Stimulated activated naive CD8-positive, alpha-beta T cell treated with anti-CD3 and anti-CD28 coated beads, Interleukin-15, amount 100 ng/mL, for 72 hours (primary cell): Measurements from ENCODE around the gene HIBADH.
"Not testable (repeated sequence)": the region's sequence is repeated elsewhere in the genome, so short reads cannot be mapped to it uniquely, and the experiment has no call there.

Experiments
- ATAC-seq: fragments of 150-1000 bp; cut with Tn5 transposase; 2 replicates; pipeline ENCODE4 v1.10.0; 2021; ENCODE audit warnings: mild to moderate bottlenecking, moderate library complexity
- DNase-seq, 2 donors: peaks; one replicate each; pipeline ENCODE4 v3.0.0; 2021 to 2022
- H3K27ac Mint-ChIP-seq, 2 donors: one replicate each; pipeline ENCODE4 v1.8.0; 2022; ENCODE audit warnings: mild to moderate bottlenecking in 2 of 2, mixed read lengths in 2 of 2, moderate library complexity in 2 of 2
- H3K27me3 Mint-ChIP-seq: one replicate; pipeline ENCODE4 v1.8.0; 2022; ENCODE audit warnings: mixed read lengths
- H3K4me1 Mint-ChIP-seq: one replicate; pipeline ENCODE4 v1.8.0; 2022; ENCODE audit warnings: mild to moderate bottlenecking, mixed read lengths
- H3K4me3 Mint-ChIP-seq, 2 donors: one replicate each; pipeline ENCODE4 v1.8.0; 2022; ENCODE audit warnings: mild to moderate bottlenecking in 2 of 2, mixed read lengths in 2 of 2, moderate library complexity in 1 of 2
- H3K9me3 Mint-ChIP-seq, 2 donors: one replicate each; pipeline ENCODE4 v1.8.0; 2022; ENCODE audit warnings: mixed read lengths in 2 of 2

HIBADH gene

GRCh38 chr7:27656724-27657123, 6.0 kb downstream of the HIBADH start:
- ATAC-seq (no peak), DNase-seq (no peak)
- H3K9me3 Mint-ChIP-seq = no peaks in the 10 kb centered on the region
- H3K4me1 Mint-ChIP-seq = peaks cover 2% of the 10 kb centered on the region
- no peak overlapping the region for H3K4me3 Mint-ChIP-seq
- no peak overlapping the region for H3K27ac Mint-ChIP-seq
- H3K27me3 Mint-ChIP-seq = no peaks in the 10 kb centered on the region

GRCh38 chr7:27655184-27655583, 7.5 kb downstream of the HIBADH start:
- Mint-ChIP-seq H3K27ac (no peak overlapping the region), H3K4me1 (no peaks in the 10 kb centered on the region)

GRCh38 chr7:27652518-27652917, 10.2 kb downstream of the HIBADH start:
- no peak for ATAC-seq
- DNase-seq = no peak
- Mint-ChIP-seq H3K27me3 (no peaks in the 10 kb centered on the region), H3K27ac (no peak overlapping the region), H3K4me1 (no peaks in the 10 kb centered on the region), H3K9me3 (no peaks in the 10 kb centered on the region), H3K4me3 (no peak overlapping the region)

More at GRCh38 chr7:27655184-27655583, 7.5 kb downstream of the HIBADH start:
- H3K9me3 Mint-ChIP-seq = no peaks in the 10 kb centered on the region
- no peaks in the 10 kb centered on the region for H3K27me3 Mint-ChIP-seq
- H3K4me3 Mint-ChIP-seq = no peak overlapping the region
- ATAC-seq (no peak), DNase-seq (no peak)

DNA sequence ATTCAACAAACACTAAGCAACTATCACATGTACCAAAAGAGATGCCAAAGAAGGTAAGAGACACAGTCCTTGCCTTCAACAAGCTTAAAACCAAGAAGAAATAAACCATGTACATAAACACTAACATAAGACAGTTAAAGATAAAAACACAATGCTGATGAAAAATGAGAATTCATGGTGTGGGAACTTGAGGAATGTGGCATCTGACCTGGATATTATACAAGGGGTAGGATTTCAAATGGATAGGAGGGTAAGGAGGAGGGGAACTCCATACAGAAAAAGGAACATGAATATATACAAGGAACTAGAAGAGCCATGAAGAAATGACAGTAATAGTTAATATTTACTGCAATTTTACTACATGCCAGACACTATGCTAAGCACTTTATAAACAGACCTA, 11.0 kb downstream of the HIBADH start:
- ATAC-seq (no peak), DNase-seq (no peak)
- H3K27ac Mint-ChIP-seq = no peak overlapping the region
- H3K27me3 Mint-ChIP-seq = no peaks in the 10 kb centered on the region
- no peaks in the 10 kb centered on the region for H3K9me3 Mint-ChIP-seq
- no peak overlapping the region for H3K4me3 Mint-ChIP-seq
- H3K4me1 Mint-ChIP-seq = no peaks in the 10 kb centered on the region

- ATAC-seq (no peak), DNase-seq (no peak)
- no peaks in the 10 kb centered on the region for H3K4me1 Mint-ChIP-seq
- H3K27ac Mint-ChIP-seq = no peak overlapping the region
- no peaks in the 10 kb centered on the region for H3K27me3 Mint-ChIP-seq
- H3K9me3 Mint-ChIP-seq = no peaks in the 10 kb centered on the region
- no peak overlapping the region for H3K4me3 Mint-ChIP-seq
Observed at GRCh38 chr7:27650283-27650682, 12.4 kb downstream of the HIBADH start.

- ATAC-seq = no peak
- DNase-seq = no peak
- H3K27me3 Mint-ChIP-seq = no peaks in the 10 kb centered on the region
- H3K4me3 Mint-ChIP-seq = no peak overlapping the region
- no peaks in the 10 kb centered on the region for H3K9me3 Mint-ChIP-seq
- H3K27ac Mint-ChIP-seq = no peak overlapping the region
- no peaks in the 10 kb centered on the region for H3K4me1 Mint-ChIP-seq
Observed at GRCh38 chr7:27647489-27647888, 15.2 kb downstream of the HIBADH start.

GRCh38 chr7:27647046-27647445, 15.6 kb downstream of the HIBADH start:
- H3K27ac Mint-ChIP-seq = no peak overlapping the region
- no peak for DNase-seq
- ATAC-seq = no peak
- no peaks in the 10 kb centered on the region for H3K4me1 Mint-ChIP-seq
- H3K4me3 Mint-ChIP-seq = no peak overlapping the region
- no peaks in the 10 kb centered on the region for H3K9me3 Mint-ChIP-seq
- no peaks in the 10 kb centered on the region for H3K27me3 Mint-ChIP-seq

DNA sequence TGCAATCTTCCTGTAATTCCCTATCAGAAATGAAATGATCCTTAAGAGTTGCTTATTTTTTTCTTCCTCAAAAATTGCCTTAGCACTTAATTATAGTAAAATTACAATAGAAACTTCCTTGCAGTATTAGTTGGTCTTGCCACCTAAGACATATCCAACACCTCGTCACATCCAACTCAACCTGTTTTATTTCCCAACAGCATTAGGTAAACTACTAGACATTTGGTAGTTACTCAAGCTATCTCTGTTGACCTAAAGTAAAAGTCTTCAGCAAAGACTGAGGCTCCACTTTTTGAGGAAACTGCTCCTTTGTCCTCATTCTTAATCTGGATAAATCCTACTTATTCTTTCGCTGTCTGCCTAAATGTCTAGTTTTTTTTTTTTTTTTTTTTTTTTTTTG, 20.4 kb downstream of the HIBADH start:
- Mint-ChIP-seq H3K4me1 (peaks cover 5% of the 10 kb centered on the region), H3K27ac (no peak overlapping the region), H3K27me3 (no peaks in the 10 kb centered on the region), H3K9me3 (no peaks in the 10 kb centered on the region), H3K4me3 (no peak overlapping the region)
- DNase-seq (no peak), ATAC-seq (no peak)

DNA sequence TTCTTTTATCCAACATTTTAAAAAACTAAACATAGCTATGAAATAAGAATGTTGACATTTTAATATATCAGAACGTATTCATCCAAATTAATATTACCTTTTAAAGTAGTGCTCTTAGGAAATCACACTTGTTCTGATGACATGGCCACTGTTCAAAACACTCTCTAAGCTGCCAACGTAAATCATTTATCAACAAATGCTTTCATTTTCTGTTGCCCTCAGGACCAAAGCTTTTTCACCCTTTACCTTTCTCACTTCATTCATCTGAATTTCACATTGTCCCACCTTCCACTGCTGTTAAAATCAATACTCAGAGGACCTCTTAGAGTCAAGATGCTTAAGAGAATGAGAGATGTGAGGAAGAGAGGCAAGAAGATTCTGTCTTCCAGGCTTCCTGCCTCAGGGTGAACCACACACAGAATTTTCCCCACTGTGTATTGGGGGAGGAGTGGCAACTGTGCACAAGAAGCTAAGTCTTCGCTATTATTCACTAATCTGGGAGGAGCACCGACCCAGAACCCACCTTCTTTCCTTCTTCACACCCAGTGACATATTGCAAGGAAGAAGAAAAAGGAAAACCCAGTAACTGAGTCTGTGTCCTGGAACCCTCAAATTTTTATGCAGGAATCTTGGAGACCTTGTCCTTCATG, 21.0 kb downstream of the HIBADH start:
- Mint-ChIP-seq H3K27me3 (no peaks in the 10 kb centered on the region), H3K27ac (no peak overlapping the region), H3K4me1 (peaks cover 8% of the 10 kb centered on the region), H3K4me3 (no peak overlapping the region), H3K9me3 (no peaks in the 10 kb centered on the region)
- ATAC-seq = no peak
- no peak for DNase-seq

GRCh38 chr7:27640884-27641574, 21.7 kb downstream of the HIBADH start:
- no peak for ATAC-seq

DNA sequence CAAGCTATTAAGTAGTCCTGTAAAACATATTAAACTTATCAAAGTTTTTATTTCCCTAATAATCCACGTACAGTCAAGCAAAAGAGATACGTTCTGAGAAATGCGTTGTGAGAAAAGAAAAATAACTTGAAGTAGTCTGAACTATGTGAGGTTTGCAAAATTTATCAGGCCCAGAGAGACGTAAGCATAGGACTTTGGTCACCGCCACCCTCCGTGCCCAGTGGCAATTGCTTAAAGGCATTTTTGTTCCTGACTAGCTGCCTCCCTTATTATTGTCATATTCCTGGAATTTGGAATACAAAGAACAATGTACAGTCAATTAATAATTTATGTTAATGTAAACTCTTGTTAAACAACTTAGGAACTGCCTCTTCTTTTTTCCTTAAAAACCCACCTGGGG, 22.8 kb downstream of the HIBADH start:
- H3K4me1 Mint-ChIP-seq = peaks cover 19% of the 10 kb centered on the region
- H3K9me3 Mint-ChIP-seq = no peaks in the 10 kb centered on the region
- H3K27me3 Mint-ChIP-seq = no peaks in the 10 kb centered on the region
- DNase-seq (no peak), ATAC-seq (no peak)
- no peak overlapping the region for H3K4me3 Mint-ChIP-seq
- H3K27ac Mint-ChIP-seq = no peak overlapping the region

More at GRCh38 chr7:27640884-27641574, 21.7 kb downstream of the HIBADH start:
- Mint-ChIP-seq H3K4me1 (peaks cover 15% of the 10 kb centered on the region), H3K4me3 (no peak overlapping the region), H3K27ac (no peak overlapping the region), H3K27me3 (no peaks in the 10 kb centered on the region), H3K9me3 (no peaks in the 10 kb centered on the region)
- DNase-seq = no peak

GRCh38 chr7:27639048-27639447, 23.6 kb downstream of the HIBADH start:
- not testable (repeated sequence) for H3K27ac Mint-ChIP-seq, H3K4me3 Mint-ChIP-seq, ATAC-seq, H3K27me3 Mint-ChIP-seq, H3K9me3 Mint-ChIP-seq, DNase-seq
- H3K4me1 Mint-ChIP-seq = peaks cover 22% of the 10 kb centered on the region

- Mint-ChIP-seq H3K4me1 (peaks cover 22% of the 10 kb centered on the region), H3K27ac (no peak overlapping the region), H3K27me3 (no peaks in the 10 kb centered on the region), H3K9me3 (no peaks in the 10 kb centered on the region), H3K4me3 (no peak overlapping the region)
- DNase-seq (no peak), ATAC-seq (no peak)
Observed at GRCh38 chr7:27636326-27637006, 26.2 kb downstream of the HIBADH start.

- ATAC-seq = no peak
- no peak overlapping the region for H3K4me3 Mint-ChIP-seq
- DNase-seq = no peak
- peaks cover 22% of the 10 kb centered on the region for H3K4me1 Mint-ChIP-seq
- H3K27me3 Mint-ChIP-seq = no peaks in the 10 kb centered on the region
- H3K9me3 Mint-ChIP-seq = no peaks in the 10 kb centered on the region
- H3K27ac Mint-ChIP-seq = no peak overlapping the region
Observed at GRCh38 chr7:27635728-27636127, 27.0 kb downstream of the HIBADH start.

GRCh38 chr7:27634671-27635493, 27.8 kb downstream of the HIBADH start:
- no peaks in the 10 kb centered on the region for H3K27me3 Mint-ChIP-seq
- H3K9me3 Mint-ChIP-seq = no peaks in the 10 kb centered on the region
- DNase-seq (no peak), ATAC-seq (no peak)
- H3K4me3 Mint-ChIP-seq = no peak overlapping the region
- no peak overlapping the region for H3K27ac Mint-ChIP-seq
- H3K4me1 Mint-ChIP-seq = peaks cover 22% of the 10 kb centered on the region
